Measurements from ENCODE around the gene FTL.

Gene FTL

DNA sequence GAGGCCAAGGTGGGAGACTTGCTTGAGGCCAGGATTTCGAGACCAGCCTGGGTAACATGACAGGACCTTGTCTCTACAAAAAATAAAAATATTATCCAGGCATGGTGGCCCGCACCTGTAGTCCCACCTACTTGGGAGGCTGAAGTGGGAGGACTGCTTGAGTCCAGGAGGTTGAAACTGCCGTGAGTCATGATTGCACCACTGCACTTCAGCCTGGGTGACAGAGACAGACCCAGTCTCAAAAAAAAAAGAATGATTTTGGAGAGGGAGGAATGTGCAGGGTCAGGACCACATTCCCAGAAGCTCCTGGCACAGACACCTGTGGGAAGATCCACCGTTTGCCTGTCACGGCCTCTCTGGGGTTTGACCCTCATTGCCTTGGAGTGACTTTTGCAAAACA is 19.7 kb upstream of the FTL start:
- no peak for DNase-seq (ENCODE audit: low read depth in 2 of 3, low spot score in 2 of 3)

DNA sequence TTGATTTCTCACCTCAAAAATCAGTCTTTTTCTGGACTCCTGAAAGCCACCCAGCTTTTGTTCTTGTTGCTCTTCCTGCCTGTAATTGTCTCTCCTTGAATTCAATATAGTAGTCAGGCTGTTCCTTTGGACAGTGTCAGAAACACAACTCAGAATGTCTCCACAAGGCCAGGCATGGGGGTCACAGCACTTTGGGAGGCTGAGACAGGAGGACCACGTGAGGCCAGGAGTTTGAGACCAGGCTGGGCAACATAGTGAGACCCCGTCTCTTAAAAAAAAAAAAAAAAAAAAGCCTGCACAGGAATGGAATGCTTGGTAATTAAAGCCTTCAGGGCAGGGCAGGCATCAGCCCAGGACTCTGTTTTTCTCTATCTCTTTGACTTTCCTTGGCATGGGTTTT is 19.3 kb upstream of the FTL start:
- no peak for DNase-seq (ENCODE audit: low read depth in 2 of 3, low spot score in 2 of 3)

DNA sequence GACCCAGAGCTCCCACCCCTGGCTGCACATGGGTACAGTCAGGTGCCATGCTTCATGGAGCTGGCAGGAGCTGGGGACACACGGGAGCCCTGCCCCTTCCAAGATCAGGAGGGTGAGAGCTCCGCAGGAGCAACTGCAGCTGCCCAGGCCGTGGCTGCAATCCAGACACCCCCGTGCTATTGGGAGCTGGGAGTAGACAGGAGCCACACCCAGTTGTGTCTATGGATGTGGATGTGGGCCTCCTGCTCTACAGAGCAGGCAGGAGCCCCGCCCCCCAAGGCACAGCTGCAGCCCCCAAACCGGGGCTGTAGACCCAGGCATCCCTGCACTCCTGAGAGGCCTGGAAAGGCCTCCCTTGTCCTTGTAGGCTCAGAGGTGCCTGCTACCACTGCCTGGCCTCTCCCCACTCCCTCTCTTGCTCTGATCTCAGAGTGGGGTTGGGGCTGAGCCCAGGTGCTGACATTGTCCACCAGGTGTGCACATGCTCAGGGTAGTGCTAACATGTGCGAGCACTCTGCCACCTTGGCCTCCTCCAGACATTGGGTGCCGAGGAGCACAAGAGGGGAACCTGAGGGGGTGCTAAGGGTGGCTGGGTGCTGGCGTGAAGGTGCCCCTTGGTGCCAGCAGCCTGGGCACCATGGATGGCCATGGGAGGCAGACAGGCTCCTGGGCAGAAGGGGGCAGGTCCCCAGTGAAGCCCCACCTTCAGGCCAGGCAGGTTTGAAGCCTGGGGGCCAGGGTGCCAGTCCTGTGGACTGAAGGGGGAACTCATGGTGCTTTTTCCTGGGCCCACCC is 18.4 kb upstream of the FTL start:
- no peak for DNase-seq (ENCODE audit: low read depth in 2 of 3, low spot score in 2 of 3)

DNA sequence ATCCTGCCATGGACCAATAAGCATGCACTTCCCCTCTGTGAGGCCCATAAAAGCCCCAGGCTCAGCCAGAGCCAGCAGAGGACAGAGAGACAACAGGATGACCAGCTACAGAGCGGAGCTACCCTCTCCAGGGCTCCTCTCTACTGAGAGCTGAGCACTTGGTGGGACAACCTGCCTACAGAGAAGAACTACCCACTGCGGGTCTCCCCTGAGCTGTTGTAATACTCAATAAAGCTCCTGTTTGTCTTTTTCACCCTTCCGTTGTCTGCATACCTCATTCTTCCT is 17.9 kb upstream of the FTL start:
- no peak for DNase-seq (ENCODE audit: low read depth in 2 of 3, low spot score in 2 of 3)

DNA sequence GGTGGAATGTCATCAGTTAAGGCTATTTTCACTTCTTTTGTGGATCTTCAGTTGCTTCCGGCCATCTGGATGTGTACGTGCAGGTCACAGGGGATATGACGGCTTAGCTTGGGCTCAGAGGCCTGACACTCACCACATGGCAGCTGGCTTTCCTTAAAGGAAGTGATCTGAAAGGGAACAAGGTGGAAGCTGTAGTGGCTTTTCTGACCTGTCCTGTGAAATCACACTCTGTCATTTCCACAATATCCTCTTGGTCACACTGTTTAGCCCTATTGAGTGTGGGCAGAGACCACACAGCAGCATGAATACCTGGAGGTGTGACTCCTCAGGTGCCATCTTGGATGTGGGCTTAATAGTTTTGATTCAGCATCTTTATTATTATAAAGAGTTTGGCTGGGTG is 14.9 kb upstream of the FTL start:
- no peak for DNase-seq (ENCODE audit: low read depth in 2 of 3, low spot score in 2 of 3)

DNA sequence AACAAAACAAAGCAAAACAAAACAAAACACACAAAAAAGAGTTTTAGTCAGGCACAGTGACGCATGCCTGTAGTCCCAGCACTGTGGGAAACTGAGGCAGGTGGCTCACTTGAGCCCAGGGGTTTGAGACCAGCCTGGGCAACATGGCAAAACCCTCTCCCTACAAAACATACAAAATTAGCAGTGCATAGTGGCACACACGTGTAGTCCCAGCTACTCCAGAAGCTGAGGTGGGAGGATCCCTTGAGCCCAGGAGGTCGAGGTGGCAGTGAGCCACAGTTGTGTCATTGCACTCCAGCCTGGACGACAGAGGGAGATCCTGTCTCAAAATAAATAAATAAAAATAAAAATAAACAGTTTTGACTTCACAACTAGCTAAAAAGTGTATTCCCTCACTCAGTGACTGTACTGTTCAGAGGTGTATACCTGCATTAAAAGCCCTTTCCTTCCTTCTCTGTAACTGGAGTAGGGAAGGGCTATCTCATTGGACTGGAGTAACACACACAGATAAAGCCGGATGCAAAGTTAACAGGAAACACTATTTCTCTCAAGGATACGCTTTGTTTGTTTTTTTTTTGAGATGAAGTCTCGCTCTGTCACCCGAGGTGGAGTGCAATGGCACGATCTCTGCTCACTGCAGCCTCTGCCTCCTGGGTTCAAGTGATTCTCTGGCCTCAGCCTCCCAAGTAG is 14.1 kb upstream of the FTL start:
- no peak for DNase-seq (ENCODE audit: low read depth in 2 of 3, low spot score in 2 of 3)

DNA sequence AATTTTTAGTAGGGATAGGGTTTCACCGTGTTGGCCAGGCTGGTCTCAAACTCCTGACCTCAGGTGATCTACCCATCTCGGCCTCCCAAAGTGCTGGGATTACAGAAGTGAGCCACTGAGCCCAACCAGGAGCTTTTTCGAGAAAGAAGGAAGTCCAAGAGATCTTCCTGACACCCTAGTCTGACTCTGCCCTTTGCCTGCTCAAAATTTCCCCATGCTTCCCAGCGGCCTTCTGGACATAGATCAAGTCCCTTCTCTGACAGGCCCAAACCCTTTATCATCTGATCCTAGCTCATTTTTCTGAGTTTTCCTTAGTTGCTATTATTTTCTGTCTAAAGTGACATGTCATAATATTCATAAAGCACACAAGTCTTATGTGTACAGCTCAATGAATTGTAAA is 12.0 kb upstream of the FTL start:
- no peak for DNase-seq (ENCODE audit: low read depth in 2 of 3, low spot score in 2 of 3)

DNA sequence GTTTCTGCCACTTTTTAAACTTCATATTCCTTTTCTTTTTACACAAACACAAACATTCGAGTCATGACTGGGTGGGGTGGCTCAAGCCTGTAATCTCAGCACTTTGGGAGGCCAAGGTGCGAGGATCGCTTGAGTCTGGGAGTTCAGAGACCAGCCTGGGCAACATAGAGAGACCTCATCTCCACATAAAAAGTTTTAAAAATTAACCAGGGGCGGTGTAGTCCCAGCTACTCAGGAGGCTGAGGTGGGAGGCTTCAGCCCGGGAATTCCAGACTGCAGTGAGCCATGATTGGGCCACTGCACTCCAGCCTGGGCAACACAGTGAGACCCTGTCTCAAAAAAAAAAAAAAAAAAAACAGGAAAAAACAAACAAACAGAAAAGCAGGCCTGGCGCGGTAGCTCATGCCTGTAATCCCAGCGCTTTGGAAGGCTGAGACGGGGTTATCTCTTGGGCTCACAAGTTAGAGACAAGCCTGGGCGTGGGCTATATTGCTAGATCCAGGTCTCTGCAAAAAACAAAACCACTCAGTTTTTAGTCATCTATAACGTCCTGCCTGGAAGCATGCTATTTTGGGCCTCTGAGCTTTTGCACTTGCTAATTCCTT is 11.0 kb upstream of the FTL start:
- no peak for DNase-seq (ENCODE audit: low read depth in 2 of 3, low spot score in 2 of 3)

DNA sequence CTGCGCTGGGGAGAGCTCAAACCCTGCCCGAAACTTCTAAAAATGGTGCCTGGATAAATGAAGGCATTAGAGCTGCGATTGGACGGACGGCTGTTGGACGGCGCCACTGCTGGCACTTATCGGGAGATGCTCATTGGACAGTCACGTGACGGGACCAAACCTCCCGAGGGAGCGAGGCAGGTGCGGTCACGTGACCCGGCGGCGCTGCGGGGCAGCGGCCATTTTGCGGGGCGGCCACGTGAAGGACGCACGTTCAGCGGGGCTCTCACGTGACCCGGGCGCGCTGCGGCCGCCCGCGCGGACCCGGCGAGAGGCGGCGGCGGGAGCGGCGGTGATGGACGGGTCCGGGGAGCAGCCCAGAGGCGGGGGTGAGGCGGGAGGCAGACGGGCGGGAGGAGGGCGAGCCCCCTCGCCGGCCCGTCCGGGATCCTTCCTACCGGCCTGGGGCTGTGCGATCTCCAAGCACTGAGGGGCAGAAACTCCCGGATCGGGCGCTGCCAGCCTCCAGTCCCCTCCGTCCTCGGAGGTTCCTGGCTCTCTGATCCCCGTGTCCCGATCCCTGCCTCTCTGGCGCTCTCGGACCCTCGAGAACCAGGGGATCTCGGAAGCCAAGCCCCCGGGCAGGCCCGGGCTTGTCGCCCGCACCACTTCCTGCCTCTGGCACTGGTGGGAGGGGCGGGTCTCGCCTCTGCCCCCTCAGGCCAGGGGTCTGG is 10.4 kb upstream of the FTL start, which contains the start of gene BAX:
TSS of gene BAX (plus strand) at position 281 of the 713 bp plus-strand sequence. CDS start at position 335, 54 bp downstream.
- DNase-seq (ENCODE audit: low read depth in 2 of 3, low spot score in 2 of 3): peak; percentile 89 to 93 (median 92)

DNA sequence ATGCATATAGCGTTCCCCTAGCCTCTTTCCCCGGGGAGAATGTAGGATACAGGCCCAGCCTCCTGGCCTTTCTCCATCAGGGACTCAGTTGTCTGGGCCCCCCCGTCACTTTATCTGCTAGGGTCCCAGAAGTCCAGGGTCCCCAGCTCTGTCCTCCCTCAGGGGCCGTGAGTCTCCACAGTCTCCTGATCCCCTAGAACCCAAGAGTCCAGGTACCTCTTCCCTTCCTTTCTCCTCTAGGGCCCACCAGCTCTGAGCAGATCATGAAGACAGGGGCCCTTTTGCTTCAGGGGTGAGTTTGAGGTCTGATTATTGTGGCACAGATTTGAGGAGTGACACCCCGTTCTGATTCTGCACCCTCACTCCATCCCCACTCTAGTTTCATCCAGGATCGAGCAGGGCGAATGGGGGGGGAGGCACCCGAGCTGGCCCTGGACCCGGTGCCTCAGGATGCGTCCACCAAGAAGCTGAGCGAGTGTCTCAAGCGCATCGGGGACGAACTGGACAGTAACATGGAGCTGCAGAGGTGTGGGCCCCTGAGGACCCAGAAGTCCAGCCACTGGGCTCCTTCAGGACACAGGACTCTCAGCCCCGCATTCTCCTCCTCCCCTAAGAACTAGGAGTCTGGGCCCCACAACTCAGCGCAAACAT is 9.7 kb upstream of the FTL start:
- DNase-seq (ENCODE audit: low read depth in 2 of 3, low spot score in 2 of 3): no peak

DNA sequence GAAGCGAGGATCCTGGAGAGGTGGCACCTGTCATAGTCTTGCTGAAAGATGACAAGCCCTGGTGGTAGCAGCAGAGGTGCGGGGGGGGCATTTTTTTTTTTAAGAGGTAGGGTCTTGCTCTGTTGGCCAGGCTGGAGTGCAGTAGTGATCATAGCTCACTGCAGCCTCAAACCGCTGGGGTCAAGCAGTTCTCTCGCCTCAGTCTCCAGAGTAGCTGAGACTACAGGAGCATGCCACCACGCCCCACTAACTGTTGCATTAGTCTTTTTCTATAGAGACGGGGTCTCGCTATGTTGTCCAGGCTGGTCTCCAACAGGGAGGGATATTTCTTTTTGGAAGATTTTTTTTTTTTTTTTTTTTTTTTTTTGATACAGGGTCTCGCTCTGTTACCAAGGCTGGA is 7.1 kb upstream of the FTL start:
- DNase-seq (ENCODE audit: low read depth in 2 of 3, low spot score in 2 of 3): no peak

DNA sequence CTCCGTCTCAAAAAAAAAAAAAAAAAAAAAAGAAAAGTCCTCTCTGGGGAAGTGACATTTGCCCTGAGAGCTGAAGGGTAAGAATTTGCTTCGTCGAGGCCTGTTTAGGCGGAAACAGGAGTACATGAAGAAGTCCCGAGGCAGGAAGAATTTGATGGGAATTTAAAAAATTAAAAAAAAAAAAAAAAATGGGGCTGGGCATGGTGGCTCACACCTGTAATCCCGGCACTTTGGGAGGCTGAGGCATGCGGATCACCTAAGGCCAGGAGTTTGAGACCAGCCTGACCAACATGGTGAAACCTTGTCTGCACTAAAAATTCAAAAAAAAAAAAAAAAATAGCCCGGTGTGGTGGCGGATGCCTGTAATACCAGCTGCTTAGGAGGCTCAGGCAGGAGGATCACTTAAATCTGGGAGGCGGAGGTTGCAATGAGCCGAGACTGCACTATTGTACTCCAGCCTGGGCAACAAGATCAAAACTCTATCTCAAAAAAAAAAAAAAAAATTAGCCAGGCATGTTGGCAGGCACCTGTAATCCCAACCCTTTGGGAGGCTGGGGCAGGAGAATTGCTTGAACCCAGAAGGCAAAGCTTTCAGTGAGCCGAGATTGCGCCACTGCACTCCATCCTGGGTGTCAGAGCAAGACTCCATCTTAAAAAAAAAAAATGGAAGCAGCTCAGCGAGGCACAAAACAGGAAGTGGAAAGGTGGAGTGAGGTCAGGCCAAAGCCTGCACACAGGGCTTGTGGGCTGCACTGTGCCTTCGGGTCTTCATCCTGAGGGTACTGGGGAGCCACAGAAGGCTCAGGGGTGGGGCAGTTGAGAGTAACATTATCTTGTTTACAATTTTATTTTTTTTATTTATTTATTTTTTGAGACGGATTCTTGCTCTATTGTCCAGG is 5.5 kb upstream of the FTL start:
- no peak for DNase-seq (ENCODE audit: low read depth in 2 of 3, low spot score in 2 of 3)

DNA sequence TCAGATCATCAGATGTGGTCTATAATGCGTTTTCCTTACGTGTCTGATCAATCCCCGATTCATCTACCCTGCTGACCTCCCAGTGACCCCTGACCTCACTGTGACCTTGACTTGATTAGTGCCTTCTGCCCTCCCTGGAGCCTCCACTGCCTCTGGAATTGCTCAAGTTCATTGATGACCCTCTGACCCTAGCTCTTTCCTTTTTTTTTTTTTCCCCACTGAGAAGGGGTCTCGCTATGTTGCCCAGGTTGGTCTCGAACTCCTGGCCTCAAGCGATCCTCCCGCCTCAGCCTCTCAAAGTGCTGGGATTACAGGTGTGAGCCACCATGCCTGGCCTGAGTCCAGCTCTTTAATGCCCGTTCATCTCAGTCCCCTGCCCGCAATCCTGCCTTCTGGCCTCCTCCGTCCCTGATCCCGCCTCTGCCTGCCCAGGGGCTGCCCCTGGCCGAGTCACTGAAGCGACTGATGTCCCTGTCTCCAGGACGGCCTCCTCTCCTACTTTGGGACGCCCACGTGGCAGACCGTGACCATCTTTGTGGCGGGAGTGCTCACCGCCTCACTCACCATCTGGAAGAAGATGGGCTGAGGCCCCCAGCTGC is 4.0 kb upstream of the FTL start:
- DNase-seq (ENCODE audit: low read depth in 2 of 3, low spot score in 2 of 3): no peak

DNA sequence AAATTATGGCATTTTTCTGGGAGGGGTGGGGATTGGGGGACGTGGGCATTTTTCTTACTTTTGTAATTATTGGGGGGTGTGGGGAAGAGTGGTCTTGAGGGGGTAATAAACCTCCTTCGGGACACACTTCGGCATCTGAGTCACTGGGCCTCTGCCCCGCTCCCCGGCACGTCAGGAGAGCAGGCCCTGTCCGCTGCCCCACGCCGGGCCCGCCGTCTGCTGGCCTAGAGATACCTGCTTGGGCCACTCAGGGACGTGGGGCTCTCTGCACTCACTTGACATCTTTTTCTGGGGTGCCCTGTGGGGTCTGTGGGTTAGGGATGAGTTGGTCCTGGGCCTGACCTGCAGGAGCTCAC is 3.5 kb upstream of the FTL start:
- DNase-seq (ENCODE audit: low read depth in 2 of 3, low spot score in 2 of 3): no peak

DNA sequence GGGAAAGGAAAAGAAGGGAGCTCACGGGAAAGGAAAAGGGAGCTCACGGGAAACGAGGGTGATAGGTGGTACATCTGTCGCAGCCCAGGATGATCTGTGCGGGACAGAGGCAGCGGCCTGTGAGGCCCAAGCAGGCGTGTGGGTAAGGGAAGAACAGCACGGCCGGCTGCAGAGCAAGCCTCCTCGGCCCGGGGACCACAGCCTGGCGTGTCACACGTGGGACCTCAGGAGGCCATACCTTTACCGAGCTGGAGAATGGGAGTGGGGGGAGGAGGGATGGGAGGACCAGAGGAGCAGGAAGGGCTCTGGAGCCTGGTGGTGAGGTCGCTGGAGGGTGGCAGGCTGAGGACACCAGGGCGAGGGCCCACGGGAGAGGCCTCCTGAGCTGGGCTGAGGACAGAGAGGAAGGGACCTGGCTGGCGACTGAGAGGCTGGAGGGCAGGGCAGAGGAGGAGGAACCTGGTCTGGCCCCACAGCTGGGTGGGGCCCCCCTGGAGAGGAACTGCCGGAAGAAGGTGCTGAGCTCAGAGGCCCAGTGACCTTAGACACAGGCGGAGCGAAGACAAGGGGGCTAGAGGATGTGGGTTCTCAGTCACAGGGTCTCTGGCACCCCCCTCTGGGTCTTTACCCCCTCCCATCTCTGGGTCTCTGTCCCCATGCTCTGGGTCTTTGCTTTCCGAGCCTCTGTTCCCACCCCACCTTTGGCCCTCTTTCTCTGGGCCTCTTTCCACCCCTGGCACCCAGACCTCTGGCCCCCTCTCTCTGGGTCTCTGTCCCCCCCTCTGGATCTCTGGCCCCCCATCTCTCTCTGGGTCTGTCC is 2.9 kb upstream of the FTL start:
- DNase-seq (ENCODE audit: low read depth in 2 of 3, low spot score in 2 of 3): no peak

DNA sequence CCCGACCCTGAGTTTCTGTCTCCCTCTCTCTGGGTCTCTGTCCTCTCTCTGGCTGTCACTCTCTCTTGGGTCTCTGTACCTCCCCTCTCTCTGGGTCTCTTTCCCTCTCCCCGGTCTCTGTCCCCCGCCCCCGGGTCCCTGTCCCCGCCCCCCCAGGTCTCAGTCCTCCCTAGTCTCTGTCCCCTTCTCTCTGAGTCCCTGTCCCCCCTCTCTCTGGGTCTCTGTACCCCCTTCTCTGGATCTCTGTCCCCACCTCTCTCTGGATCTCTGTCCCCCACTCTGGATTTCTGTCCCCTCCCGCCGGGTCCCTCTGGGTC is 2.3 kb upstream of the FTL start:
- DNase-seq (ENCODE audit: low read depth in 2 of 3, low spot score in 2 of 3): no peak

DNA sequence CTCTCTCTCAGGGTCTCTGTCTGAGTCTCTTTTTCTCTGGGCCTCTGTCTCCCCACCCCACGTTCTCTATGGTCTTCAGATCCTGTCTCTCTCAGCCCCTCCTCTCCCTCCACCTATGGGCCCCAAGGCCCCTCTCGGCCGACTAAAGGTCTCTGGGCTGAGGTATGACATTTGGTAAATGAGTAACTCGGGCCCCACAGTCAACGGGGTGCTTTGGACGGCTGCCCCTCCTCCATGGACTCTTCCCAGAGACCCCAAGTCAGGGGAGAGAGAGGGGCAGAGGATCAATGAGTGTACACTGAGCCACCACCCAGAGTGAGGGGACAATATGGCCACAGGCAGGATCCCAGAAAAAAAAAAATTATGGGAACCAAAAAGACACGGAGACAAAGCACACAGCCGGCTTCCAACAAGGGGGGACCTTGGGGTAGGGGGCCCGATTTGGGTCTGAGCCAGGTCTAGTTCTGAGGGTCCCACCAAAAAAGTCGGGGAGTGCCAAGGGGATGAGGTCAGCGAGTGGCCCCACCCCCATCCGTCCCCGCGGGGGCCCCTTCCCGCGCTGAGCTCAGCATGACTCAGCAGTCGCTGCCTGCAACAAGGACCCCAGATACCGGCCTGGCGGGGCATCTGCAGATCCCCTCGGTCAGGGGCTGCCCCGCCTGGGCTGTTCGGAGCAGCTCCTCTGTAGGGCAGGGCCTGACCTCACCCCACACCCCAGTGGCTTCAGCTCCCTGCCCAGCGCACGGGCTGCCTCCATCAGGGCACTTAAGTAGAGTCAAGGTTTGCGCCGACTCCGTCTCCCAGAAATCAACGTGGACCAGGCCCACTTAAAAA is 1.5 kb upstream of the FTL start:
- DNase-seq (ENCODE audit: low read depth in 2 of 3, low spot score in 2 of 3): peak in 1 of 3 experiments; percentile 70

DNA sequence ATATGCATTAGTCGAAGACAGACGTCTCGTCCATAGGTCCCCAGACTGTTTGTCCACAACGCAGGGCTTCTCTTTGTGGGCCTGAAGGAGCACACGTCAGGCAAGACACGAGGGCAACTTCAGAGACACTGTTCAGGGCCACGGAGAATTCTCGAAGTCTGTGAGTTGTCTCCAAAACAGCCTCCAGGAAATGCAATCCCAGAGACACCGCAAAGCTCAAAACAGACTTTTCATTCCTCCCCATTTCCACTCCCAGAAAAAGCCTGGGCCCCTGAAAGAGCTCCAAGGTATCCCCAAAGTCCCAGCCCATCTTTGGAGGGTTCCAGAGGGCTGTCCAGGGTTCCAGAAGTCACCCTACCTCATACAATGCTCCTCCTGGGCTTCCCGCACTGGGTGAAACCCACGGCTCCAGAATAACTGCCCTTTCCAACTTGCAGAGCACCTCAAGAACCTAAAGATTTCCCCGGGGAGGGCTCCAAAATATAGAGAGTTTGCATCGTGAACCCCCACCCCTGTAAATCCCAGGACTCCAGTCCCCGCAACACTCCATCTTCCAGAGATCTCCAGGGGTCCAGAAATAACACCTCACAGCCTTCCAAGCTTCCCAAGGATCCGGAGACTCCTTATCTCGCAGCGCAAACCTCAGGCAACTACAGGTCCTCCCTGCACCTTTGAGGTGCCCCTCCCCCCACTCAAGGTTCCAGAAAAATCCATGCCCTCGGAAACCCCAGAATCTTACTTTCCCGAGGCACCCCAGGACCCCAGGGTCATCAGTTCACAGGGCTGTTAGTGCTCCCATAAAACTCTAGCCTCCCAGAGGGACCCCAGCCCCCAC is 687 bp upstream of the FTL start:
- DNase-seq (ENCODE audit: low read depth in 2 of 3, low spot score in 2 of 3): no peak

All from activated CD8-positive, alpha-beta memory T cell treated with anti-CD3 and anti-CD28 coated beads for 48 hours (primary cell).